ENCODE results near the gene MAST4.
A peak's percentile ranks its signal among the peaks of the same experiment; 100 is the strongest.

Gene MAST4

DNA sequence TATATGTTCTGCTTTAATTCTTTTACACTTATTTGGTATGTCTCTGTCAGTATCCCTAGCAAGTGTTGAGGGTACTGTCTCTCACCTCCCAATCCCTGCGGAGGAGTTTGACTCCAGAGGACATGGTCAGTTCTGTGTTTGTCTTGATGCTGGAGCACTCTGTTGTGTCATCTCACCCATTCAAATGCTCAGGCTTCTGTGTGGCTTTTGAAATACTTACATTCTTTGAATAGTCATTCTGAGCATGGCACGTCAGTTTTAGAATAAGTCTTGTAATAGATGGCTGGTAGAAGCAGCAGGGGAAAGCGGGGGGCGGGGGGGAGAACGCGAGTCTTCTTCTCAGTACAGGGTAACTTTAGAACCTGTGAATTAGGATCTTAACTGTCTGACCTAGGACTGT lies 12.3 kb downstream of the MAST4 start:
- FAIRE-seq = no peak
- TF ChIP-seq TAF1 (IDR thresholded peaks at IDR 0.05; ENCODE audit: borderline replicate concordance, low read depth, low read length) (no peak), POLR2A (IDR thresholded peaks at IDR 0.05; ENCODE audit: low read depth, low read length) (no peak), POLR2AphosphoS5 (IDR thresholded peaks at IDR 0.05; ENCODE audit: low read depth, low read length) (no peak)

DNA sequence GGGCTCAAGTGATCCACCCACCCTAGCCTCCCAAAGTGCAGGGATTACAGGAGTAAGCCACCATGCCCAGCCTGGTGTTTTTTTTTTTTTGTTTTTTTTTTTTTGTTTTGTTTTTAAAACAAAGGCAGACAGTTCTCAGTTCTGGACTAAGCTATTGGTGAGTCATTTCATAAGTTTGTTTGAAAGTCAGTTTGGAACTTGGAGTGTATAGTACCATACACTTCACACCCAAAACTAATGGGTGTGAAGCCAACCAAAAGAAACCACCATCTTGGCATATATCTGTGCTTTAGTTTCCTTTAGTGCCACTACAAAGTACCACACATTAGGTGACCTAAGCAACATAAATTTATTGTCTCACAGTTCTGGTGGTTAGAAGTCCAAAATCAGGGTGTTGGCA lies 13.4 kb downstream of the MAST4 start:
- DNase-seq (ENCODE audit: insufficient read length) = no peak
- TF ChIP-seq POLR2AphosphoS5 (IDR thresholded peaks at IDR 0.05; ENCODE audit: low read depth, low read length) = no peak
- no peak for TF ChIP-seq TAF1 (IDR thresholded peaks at IDR 0.05; ENCODE audit: borderline replicate concordance, low read depth, low read length)
- no peak for TF ChIP-seq POLR2A (IDR thresholded peaks at IDR 0.05; ENCODE audit: low read depth, low read length)
- no peak for FAIRE-seq

More for the DNA sequence above, 12.3 kb downstream of the MAST4 start:
- no peak for DNase-seq (ENCODE audit: insufficient read length)

DNA sequence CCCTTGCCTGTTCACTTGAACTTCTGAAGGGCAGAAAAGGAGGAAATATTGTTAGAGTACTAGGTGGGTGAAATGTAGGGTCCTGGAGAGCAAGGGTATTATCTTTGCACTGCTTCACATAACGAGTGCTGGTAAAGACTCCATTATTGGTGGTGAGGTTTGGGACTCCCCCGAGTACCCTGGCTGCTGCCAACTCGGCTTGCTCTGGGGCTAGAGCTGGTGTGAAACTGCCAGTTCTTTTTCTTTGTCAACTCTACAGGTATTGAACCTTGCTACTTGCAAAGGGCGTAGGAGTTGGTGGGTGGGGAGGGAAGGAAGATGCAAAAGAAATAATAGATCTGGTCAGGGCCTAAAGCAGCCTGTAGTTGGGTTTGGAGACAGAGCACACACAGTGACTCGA lies 16.0 kb downstream of the MAST4 start:
- FAIRE-seq = peak; percentile 58
- TF ChIP-seq TAF1 (IDR thresholded peaks at IDR 0.05; ENCODE audit: borderline replicate concordance, low read depth, low read length) (no peak), POLR2AphosphoS5 (IDR thresholded peaks at IDR 0.05; ENCODE audit: low read depth, low read length) (no peak), POLR2A (IDR thresholded peaks at IDR 0.05; ENCODE audit: low read depth, low read length) (no peak)
- no peak for DNase-seq (ENCODE audit: insufficient read length)

DNA sequence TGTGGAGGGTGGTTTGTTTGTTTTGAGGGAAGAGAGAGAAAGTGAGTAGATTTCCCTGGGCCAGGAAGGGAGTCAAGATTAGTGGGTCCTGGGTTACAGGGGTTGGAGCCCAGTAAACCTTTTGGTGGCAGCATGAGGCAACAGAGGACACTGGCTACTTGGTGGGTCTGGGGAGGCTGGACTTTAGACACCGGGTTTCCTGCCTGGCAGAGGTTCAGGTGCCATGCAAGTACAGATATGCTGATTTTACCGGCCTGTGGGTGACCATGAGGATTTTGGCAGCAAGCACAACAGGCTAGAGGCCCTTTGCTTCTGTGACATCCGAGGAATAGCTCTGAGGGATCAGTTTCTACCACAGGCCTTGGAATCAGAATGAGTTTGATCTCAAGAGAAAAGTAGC lies 18.9 kb downstream of the MAST4 start:
- TF ChIP-seq POLR2AphosphoS5 (IDR thresholded peaks at IDR 0.05; ENCODE audit: low read depth, low read length) = no peak
- TF ChIP-seq TAF1 (IDR thresholded peaks at IDR 0.05; ENCODE audit: borderline replicate concordance, low read depth, low read length) = no peak
- TF ChIP-seq POLR2A (IDR thresholded peaks at IDR 0.05; ENCODE audit: low read depth, low read length) = no peak
- FAIRE-seq = no peak
- DNase-seq (ENCODE audit: insufficient read length) = no peak

DNA sequence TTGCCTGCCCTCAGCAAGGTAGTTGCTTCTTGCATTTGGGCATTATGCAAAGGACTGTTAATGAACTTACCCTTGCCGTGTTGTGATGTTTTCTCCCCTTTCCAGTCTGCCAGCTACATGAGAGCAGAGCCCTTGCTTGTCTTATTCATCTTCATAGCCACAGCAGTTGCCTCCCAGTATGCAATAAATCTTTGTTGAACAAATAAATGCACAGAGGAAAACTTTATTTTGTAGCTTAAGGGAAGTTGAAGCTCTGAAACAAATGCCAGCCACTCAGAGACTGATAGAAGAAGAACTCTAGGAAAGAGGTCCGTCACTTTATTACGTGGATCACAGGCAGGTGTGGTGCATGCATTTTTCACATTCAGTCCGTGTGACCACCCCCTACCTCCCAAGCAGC lies 19.7 kb downstream of the MAST4 start:
- DNase-seq (ENCODE audit: insufficient read length) = no peak
- TF ChIP-seq POLR2A (IDR thresholded peaks at IDR 0.05; ENCODE audit: low read depth, low read length) = no peak
- TF ChIP-seq POLR2AphosphoS5 (IDR thresholded peaks at IDR 0.05; ENCODE audit: low read depth, low read length) = no peak
- TF ChIP-seq TAF1 (IDR thresholded peaks at IDR 0.05; ENCODE audit: borderline replicate concordance, low read depth, low read length) = no peak
- FAIRE-seq = no peak

DNA sequence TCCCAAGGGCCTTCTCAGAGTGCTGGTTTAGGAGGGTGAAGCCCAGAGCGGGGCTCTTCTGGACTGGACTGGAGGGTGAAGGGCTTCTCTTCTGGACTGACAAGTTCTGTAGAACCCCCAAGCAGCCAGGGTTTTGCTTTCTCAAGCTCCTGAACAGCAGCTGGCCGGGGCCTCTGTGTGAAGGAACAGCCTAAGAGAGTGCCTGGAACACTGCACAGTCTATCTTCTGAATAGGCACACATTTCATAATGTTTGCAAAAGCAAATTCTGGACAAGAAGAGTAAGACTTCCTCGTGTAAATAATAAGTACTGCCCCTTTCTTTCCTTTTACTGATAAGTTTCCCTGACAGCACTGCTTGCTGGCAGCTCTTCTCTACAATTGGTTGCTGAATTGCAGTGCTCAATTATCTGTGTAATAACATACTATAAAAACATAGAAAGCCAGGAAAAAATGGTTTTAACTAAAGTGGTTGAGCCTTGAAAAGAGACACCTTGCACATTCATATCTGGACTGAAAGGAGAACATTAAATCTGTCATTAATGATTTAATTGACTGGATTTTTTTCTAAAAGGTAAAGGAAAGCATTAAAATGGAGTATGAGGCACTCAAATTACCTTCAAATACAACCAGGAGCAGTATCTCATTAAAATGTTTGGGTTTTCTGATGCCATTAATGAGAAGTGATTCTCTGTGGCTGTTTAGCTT lies 20.5 kb downstream of the MAST4 start:
- TF ChIP-seq TAF1 (IDR thresholded peaks at IDR 0.05; ENCODE audit: borderline replicate concordance, low read depth, low read length) = no peak
- no peak for TF ChIP-seq POLR2A (IDR thresholded peaks at IDR 0.05; ENCODE audit: low read depth, low read length)
- TF ChIP-seq POLR2AphosphoS5 (IDR thresholded peaks at IDR 0.05; ENCODE audit: low read depth, low read length) = no peak
- FAIRE-seq = peak; percentile 76
- DNase-seq (ENCODE audit: insufficient read length) = no peak

DNA sequence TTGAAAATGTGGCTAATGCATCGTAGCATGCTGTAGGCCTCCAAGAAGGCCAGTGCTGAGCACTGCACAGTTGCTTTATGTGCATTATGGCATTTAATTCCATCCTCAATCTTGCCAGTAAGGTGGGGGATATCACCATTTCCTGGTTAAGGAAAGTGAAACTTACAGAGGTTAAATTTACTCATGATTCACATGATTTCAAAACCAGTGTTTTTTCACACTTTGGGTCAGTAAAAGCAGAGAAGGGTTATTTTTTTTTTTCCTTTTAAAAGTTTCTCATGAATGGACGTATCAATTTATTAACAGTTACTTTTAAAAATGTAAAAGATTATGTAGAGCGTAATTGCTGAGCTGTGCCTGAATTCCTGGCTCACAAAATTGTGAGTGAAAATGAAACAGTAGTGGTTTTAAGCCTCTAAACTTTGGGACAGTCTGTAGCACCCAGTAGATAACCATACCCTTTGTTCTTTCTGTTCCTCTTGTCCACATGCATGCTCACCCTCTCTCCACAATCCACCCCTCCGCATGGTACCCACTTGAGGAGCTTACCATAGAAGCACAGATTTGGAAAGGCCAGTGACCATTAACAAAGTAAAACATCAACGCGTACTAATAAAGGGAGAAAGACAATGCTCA lies 21.2 kb downstream of the MAST4 start:
- FAIRE-seq = peak; percentile 78
- no peak for DNase-seq (ENCODE audit: insufficient read length)
- no peak for TF ChIP-seq TAF1 (IDR thresholded peaks at IDR 0.05; ENCODE audit: borderline replicate concordance, low read depth, low read length)
- no peak for TF ChIP-seq POLR2A (IDR thresholded peaks at IDR 0.05; ENCODE audit: low read depth, low read length)
- no peak for TF ChIP-seq POLR2AphosphoS5 (IDR thresholded peaks at IDR 0.05; ENCODE audit: low read depth, low read length)

DNA sequence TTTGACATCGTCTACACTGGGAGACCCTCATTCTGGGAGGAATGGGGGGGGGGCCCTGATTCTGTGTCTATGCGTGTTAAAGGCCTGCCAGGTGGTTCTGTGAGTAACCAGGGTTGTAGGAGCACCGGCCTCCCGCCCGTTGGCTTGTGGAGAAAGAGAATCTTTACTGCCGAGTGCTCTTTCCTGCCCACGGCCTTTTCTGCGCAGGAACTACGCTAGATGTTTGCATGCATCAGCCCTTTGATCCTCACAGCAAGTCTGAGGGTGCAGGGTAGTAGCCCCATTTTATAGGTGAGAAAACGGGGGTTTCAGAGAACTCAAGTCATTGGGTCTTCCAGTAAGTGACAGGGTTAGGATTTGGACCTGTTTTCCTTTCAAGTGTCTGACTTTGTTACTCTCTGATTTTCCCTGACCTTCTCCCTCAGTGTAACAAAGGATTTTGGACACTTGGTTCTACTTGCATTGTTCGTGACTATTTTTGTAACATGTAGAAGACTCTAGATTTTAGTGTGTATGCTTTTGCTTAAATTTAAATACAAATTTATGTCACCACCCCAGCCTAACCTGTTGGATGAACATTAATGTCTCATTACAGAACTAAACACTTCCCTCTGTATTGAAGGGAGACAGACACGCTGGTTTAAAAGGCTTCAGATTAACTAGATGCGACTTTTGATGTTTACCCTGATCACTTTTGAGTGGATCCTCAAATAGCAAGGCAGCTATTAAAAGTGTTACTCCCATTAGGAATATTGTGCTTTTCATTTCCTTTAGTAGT lies 22.0 kb downstream of the MAST4 start:
- DNase-seq (ENCODE audit: insufficient read length) (no peak), FAIRE-seq (peak; percentile 82)
- TF ChIP-seq TAF1 (IDR thresholded peaks at IDR 0.05; ENCODE audit: borderline replicate concordance, low read depth, low read length) (no peak), POLR2A (IDR thresholded peaks at IDR 0.05; ENCODE audit: low read depth, low read length) (no peak), POLR2AphosphoS5 (IDR thresholded peaks at IDR 0.05; ENCODE audit: low read depth, low read length) (no peak)

DNA sequence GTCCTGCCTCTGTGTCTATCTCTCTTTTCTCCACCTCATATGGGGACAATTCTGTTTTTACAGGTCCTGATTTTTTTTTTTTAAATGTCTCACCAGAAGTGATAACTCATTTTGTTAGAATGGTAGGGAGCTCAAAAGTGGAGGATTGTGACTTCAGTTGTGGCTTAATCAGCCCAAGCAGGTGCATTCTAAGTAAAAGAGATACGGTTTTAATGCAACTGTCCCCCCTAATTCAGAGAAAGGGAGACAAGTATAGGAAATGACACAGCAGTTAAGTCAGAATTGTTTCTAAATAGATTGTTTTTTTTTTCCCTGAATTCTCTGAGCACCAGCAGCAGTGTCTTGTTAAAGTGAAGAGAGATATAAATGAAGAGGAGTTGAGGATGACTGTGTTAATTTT lies 24.5 kb downstream of the MAST4 start:
- DNase-seq (ENCODE audit: insufficient read length) = no peak
- FAIRE-seq = peak; percentile 36
- TF ChIP-seq TAF1 (IDR thresholded peaks at IDR 0.05; ENCODE audit: borderline replicate concordance, low read depth, low read length) (no peak), POLR2A (IDR thresholded peaks at IDR 0.05; ENCODE audit: low read depth, low read length) (no peak), POLR2AphosphoS5 (IDR thresholded peaks at IDR 0.05; ENCODE audit: low read depth, low read length) (no peak)

DNA sequence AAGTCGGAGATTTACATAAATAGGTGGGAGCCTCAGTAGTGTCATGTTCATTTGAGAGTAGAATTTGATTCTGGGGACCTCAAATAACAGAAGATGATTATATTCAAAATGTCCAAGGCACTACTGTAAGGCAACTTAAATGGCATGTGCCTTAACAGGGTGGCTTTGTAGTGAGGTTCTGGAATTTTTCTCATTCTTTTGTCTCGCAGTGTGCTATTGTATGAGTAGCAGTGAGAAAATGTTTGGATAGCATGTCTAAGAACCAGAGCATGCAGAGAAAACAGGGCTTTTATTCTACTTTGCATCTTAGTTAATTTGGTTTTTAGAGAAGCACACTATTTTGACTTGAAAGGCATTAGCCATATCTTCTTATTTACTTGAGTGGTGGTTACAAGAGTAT lies 25.0 kb downstream of the MAST4 start:
- FAIRE-seq (no peak), DNase-seq (ENCODE audit: insufficient read length) (no peak)
- TF ChIP-seq POLR2AphosphoS5 (IDR thresholded peaks at IDR 0.05; ENCODE audit: low read depth, low read length) = no peak
- TF ChIP-seq POLR2A (IDR thresholded peaks at IDR 0.05; ENCODE audit: low read depth, low read length) = no peak
- TF ChIP-seq TAF1 (IDR thresholded peaks at IDR 0.05; ENCODE audit: borderline replicate concordance, low read depth, low read length) = no peak

DNA sequence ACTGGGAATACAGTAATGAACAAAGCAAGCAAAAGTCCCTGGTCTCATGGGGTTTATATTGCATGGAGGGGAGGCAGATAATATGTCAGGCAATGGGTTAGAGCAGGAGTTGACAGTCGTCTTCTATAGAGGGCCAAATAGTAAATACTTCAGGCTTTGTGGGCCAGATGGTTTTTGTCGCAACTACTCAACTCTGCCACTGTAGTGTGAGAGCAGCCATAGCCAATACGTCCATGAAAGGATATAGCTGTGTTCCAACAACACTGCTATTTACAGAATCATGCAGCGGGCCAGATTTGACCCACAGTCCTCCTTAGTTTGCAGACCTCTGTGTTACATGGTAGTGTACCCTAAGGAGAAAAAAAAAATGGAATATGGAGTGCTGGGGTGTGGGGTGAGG lies 25.5 kb downstream of the MAST4 start:
- TF ChIP-seq POLR2AphosphoS5 (IDR thresholded peaks at IDR 0.05; ENCODE audit: low read depth, low read length) (no peak), TAF1 (IDR thresholded peaks at IDR 0.05; ENCODE audit: borderline replicate concordance, low read depth, low read length) (no peak)
- FAIRE-seq (no peak), DNase-seq (ENCODE audit: insufficient read length) (no peak)

Data from GM12892 (cell line).